SK-N-SH (cell line): ENCODE results near the gene UNCX.

Experiments
- CTCF ChIP-seq: fragments of 200-600 bp; sonication (generic); IDR thresholded peaks from 2 replicates; pipeline ENCODE4 v1.6.1; 2017; ENCODE audit warnings: antibody characterized with exemption, mild to moderate bottlenecking, moderate library complexity
- ELF1 ChIP-seq: IDR thresholded peaks from 2 replicates; pipeline ENCODE4 v1.4.0; 2012
- NRF1 ChIP-seq: IDR thresholded peaks from 2 replicates; pipeline ENCODE4 v1.6.1; 2012; ENCODE audit warnings: low read depth, mild to moderate bottlenecking, low read length
- PBX3 ChIP-seq: IDR thresholded peaks from 2 replicates; pipeline ENCODE4; 2012
- ZBTB33 ChIP-seq: IDR thresholded peaks from 2 replicates; pipeline ENCODE4 v1.4.0; 2012; ENCODE audit warnings: low read depth, borderline replicate concordance

- TF ChIP-seq CTCF (no peak), ZBTB33 (no peak), PBX3 (no peak), NRF1 (no peak), ELF1 (no peak)
These were observed 21.8 kb downstream of the UNCX start for GRCh38 chr7:1254281-1255079.
